NCI-H2227 (cell line): ENCODE results near the gene RFX5.
"Not testable (repeated sequence)": the region's sequence is repeated elsewhere in the genome, so short reads cannot be mapped to it uniquely, and the experiment has no call there.

Experiments
- DNase-seq: peaks from one replicate; lab custom pipeline; 2025; ENCODE audit not compliant: unreplicated experiment; lab: John Stamatoyannopoulos, UW

Gene RFX5

DNA sequence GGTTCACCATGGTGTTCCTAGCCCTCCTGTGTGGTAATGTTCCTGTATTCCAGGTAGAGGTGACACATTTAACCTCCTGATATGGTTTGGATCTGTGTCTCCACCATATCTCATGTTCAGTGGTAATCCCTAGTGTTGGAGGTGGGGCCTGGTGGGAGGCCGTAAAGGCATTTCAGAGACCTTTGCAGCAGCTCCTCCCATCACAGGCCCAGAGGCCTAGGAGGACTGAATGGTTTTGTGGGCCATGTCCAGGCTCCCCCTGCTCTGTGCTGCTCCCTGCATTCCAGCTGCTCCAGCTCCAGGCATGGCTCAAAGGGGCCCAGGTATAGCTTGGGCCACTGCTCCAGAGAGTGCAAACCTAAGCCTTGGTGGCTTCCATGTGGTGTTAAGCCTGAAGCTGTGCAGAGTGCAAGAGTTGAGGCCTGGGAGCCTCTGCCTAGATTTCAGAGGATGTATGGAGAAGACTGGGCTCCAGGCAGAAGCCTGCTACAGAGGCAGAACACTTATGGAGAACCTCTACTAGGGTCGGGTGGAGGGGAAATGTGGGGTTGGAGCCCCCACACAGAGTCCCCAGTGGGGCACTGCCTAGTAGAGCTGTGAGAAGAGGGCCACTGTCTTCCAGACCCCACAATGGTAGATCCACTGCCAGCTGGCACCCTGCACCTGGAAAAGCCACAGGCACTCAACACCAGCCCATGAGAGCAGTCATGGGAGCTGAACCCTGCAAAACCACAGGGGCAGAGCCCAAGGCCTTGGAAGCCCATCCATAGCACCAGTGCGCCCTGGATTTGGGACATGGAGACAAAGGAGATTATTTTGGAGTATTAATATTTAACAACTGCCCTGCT lies 15.5 kb upstream of the RFX5 start:
- no peak for DNase-seq

- no peak for DNase-seq
Measured at GRCh38 chr1:151361883-151362282, 14.8 kb upstream of the RFX5 start.

GRCh38 chr1:151356696-151357095 lies 9.6 kb upstream of the RFX5 start:
- no peak for DNase-seq

DNA sequence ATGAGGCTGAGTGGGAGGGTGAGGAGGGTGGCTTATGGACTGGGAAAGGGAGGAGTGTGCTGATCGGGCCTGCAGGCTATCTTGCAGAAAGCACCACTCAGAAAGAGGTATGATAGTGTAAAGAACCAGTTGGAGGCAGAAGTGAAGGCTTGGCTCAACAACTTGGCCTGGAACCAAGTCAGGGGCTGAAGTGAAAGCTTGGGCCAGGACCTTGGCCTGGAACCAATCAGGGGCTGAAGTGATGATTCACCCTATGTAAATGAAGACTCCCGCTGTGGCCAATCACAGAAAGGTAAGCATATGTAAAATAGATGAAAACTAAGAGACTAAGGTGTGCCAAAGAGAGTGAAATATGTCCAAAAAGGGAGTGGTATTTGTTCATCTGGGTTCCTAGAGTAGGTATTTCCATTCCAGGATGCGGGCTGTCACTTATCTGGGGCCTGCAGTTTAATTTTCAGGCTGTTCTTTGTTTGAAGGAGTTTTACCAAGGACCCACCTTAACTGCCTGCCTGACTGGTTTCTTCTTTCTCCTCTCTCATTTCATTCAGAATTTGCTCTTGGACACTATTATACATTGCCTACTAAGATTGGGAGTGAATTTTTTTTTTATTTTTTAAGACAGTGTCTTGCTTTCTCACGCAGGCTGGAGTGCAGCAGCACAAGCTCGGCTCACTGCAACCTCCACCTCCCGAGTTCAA lies 5.1 kb upstream of the RFX5 start:
- DNase-seq = no peak

- not testable (repeated sequence) for DNase-seq
Measured at GRCh38 chr1:151350323-151350722, 3.3 kb upstream of the RFX5 start.

GRCh38 chr1:151347523-151348246 lies 633 bp upstream of the RFX5 start:
- no peak for DNase-seq

DNA sequence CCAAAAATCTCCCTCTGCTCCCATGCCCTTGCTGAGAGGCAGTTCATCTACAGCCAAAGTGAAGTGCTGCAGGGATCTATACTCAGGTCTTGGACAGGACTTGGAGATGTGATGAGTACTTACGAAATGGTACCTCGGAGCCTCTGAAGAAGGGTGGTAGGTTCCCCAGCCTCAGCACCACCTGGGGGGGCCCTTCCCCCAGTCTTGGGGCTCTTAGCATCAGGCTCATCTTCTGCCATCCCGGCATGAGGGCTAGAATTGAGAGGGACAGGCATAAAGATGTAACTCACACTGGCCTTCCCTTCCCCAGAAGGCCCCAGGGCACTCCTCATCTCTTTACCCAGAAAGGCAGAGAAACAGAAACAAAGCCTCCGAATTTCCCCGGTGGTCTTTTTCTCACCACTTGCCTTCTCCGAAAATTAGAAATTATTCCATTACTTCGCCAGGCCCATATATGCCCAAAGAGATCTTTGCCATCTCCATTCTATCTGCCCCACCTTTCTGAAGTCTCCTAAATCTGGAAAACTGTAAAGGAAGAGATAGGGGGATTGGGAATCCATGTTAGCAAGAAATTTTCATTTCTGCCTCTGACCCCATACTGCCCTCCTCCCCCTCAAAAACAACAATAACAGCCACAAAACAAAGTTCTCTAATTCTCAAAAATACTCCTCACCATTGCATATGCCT lies 827 bp downstream of the RFX5 start:
- no peak for DNase-seq

DNA sequence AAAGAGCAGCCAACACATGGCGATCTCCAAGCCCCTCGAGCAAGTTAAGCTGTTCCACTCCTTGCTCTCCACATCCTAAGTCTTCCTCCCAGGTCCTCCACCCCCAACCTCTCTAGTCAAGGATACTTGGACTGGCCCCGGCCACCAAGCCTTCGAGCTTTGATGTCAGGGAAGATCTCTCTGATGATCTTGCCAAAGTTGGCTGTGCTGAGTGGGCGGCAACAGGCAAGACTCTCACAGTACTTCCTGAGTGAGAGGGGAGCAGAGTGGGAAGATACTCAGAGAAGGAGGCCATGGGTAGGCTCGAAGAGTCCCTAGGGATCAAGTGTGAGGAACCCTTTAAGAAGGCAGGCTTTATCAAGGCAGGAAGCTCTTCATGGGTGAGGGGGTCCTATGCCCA lies 2.8 kb downstream of the RFX5 start:
- no peak for DNase-seq

DNA sequence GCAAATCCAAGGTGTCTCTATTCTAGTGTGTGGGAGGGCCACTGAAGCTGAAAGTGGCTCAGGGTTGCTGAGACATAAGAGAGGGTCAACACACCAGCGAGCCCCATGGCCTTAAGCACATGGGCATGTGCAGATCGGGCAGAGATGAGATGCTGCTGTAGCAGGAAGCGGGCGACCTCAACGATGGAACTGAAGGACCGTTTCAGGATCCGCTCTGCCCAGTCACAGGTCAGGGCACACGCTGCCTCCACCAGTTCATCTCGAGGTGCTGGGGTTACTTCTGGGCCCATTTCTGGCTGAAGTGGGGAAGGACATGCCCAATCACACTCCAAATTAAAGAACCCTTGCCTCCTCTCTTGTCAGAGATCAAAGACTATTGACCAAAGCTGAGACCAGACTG lies 3.5 kb downstream of the RFX5 start:
- no peak for DNase-seq

DNA sequence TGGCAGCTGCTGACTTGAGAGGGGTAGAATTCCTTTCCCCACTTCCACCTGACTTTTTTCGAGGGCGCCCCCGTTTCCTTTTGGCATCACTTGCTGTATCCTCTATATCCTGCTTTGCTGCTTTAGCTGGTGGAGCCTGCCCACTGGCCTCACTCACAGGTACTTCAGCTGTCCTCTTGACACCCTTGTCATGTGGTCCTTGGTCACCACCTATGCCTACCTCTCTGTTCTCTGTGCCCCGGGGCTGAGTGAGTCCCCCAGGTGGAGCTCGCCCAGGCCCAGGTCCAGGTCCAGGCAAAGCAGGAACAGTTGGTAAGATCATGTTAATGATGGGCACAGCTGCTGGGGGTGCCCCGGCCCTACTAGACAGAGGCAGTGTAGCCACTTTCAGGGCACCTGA lies 4.5 kb downstream of the RFX5 start:
- DNase-seq = no peak

DNA sequence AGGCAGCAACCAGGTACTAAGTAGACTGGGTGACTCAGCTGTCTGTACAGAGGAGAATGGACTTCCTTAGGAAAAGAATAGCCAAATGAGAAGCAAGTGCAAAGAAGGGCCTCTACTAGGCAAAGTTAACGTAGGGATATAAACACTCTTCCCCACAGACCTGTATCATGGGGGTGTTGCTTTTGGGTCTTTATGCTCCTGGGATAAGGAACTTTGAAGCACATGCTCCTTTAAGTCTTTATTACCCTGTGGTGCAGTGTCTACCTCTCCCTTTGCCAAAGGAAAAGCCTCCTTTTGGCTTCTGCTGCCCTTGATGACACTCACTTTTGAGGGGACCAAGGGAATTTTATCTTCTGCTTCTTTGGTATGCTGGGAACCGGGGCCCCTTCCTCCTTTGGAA lies 5.0 kb downstream of the RFX5 start:
- DNase-seq = no peak

DNA sequence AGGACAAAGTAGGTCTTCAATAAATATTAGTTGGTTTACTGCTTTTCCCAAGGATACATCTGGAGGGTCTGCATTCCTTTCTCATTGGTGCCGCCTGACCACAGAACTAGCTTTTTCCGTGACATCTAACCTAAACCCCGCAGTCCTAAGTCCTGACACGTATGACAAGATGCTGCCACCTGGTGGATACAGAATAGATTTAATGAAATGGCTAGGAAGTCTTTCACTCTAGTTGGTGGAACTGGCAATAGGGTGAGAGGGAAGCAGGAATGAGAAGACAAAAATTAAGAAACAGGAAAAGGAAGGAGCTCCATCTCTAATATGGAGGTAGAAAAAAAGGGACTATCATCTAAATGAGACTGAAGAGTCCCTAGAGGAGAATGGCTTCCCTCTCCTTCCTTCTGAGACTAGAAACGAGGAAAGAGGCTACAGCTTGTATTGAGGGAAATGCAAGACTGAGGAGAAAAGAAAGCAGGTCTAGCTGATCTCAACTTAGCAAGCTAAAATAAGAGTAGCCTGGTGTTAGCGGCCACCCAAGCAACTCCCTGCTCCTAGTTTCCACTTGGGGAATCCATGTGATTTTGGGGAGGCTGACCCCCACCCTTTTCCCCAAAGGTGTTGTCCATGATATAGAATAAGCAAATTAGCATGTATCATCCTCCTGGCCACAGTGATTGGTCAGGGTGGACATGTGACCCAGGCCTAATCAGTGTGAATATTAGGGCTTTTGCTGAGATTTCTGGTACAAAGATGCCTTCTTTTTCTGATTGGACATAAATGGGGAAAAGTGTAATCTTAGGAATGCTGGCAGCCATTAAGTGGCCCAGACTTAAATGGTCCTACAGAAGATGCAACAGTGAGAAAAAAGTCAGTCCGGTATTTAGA lies 5.9 kb downstream of the RFX5 start:
- peak; percentile 85 for DNase-seq

- DNase-seq = no peak
Measured at GRCh38 chr1:151336556-151336955, 10.5 kb downstream of the RFX5 start.

DNA sequence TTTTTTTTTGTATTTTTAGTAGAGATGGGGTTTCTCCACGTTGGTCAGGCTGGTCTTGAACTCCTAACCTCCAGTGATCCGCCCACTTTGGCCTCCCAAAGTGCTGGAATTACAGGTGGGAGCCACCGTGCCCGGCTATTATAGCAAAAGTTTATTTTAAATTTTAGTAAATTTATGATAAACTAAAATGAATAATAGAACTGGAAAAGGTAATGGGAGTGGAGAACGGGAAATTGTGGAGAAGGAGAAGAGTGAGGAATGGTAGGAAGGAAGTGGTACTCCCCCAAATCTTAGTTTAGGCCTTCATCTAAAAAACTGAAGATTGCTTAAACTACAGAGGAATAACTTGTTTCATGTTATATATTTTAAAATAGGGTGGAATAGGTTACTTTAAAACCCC lies 12.2 kb downstream of the RFX5 start:
- no peak for DNase-seq

DNA sequence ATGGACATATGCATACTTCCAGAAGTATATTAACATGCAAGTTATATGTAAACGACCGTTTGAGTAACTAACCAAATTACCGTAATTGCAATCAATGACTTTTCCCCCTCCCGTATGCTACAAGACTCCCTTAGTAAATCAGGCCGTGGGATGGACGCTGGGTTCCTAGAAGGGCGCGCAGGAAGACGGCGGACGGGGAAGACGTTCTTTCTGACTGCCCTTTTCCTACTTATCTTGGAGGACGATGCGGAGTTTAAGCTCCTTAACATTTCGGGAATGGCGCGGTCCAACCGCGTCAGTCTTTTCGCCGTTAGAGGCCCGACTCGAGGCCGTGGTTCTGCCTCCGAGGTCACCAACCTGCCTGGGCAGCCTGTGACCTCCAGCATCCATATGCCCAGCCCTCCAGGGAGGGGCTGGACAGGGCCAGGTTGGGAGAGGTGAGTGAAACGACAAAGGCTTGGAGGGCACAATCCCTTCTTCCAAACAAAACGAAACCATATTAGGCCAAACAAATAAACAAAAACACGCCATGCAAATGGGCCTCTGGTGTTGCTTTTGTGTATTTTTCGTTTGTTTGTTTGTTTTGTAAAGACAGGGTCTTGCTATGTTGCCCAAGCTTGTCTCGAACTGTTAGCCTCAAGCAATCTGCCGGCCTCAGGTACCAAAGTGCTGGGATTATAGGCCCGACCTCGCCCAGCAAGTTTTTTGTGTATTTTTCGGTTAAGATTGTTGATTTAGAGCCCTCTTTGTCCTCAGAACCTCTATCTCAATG lies 19.0 kb downstream of the RFX5 start:
- peak; percentile 69 for DNase-seq

DNA sequence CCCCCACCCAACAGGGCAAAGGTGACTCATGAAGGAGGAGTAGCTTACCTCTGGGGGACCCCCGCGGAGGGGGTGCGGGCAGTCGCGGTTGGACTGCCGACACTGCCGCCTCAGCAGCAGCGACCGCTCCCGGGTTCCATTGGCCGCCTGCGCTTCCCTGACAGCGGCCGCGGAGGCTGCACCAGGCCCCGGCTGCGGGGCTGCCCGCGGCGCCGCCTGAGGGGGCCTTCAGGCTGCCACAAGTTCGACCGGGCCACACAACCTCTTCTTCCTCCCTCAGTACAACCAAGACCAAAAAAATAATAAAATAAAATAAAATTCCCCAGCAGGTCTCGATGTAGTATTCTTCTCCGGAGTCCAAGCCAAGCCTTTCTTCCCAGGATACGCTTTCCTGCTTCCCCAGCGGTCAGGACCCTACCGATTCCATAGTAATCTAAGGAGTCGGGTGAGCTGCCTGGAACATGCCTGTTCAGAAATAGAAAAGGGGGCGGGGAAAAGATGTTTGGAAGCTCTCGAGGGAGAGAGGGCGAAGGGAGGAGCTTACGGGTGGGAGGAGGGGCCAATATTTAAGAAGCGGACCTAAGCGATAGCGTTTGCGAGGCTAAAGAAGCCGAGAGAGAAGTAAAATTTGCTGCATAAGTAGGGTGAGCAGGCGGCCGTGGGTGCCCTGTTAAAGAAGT lies 19.7 kb downstream of the RFX5 start, which contains the start of gene PI4KB:
Gene PI4KB (minus strand): TSS at position 194 of the 680 bp plus-strand sequence. CDS start 10,935 bp downstream, outside the sequence.
- DNase-seq = peak; percentile 98

DNA sequence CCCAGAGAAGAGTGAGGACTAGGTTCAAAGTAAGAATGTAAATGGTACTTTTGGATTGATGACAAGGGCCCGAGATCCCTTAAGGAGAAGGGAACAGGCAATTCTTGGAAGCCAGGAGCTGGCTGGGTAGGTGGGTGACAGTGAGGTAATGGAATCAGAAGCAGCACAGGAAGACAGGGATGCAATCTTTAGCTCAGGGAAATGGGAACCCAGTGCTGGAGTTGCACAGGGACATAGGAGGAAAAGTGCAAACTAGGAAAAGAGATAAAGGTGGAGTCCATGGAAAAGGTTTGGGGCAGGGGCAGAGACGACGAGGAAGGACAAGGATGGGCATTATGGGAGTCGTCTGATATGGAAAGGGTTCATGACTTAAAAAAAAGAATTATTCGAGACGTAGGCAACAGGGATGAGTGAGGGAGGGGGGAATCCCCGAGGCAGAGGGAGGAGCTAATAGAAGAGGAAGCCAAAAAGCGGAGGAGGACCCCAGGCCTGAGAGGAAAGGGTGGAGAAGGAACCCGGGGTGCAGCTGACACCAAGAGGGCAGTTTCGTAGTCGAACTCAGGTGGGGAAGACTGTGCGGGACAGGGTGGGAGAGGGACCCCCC lies 20.3 kb downstream of the RFX5 start:
- DNase-seq = no peak

DNA sequence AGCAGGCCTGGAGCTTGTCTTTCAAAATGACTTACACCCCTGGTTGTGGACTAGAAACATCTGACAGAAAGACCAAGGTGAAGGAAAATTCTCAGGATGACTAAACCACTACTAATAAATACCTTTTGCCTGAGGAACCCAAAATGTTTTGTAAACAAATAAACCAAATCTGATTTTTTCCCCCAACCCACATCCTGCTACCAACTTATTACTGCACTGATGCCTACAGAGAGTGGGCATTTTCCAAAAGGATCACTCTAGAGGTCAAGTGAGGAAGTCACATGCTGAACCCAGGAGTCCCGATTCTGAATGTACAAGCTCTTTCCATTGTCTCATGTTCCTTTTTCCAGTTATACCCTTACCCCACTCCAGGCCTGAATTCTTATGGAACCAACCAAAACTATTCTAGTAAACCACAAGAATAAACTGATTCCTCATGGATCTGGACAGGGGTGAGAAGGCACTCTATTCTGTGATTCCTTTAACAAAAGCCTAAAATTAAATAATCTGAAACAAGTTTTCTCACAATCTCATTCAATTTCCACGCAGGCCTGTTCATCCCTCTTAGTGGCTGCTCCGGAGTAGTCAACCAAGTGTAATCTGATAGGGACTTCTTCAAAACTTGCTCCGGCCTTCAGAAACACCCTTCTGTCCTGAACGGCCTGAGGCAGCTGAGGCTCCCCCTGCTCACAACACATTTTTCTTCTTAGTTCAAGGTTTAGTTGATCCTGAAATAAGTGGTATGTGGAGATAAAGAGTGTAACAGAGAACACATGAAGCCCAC lies 21.2 kb downstream of the RFX5 start:
- DNase-seq = no peak
